ENCODE measurements around the gene SLC24A4. TPM values are rescaled to one million over a fixed set of nuclear protein-coding genes. Genes with fewer than 3 reads are reported as not detected.

SLC24A4 gene
- polyA plus RNA-seq, 1 donor (not counting 4 experiments of a cell fraction or from before 2014, with no cell fraction given) = 0.10 TPM

GRCh38 chr14:92460541-92460915 lies 137.6 kb downstream of the SLC24A4 start:
- Histone ChIP-seq H3K9ac (ENCODE audit: control insufficient read depth, extremely low read depth, insufficient read depth, low read length) (no peak overlapping the region), H3K4me1 (ENCODE audit: control insufficient read depth, extremely low read depth, insufficient read depth, low read length) (peaks cover 10% of the 10 kb centered on the region), H3K36me3 (ENCODE audit: control insufficient read depth in 2 of 2, extremely low read depth in 1 of 2, insufficient read depth in 2 of 2, low read length in 2 of 2) (no peaks in the 10 kb centered on the region), H3K4me3 (ENCODE audit: control insufficient read depth in 2 of 3, extremely low read depth in 1 of 3, insufficient read depth in 2 of 3, low read depth in 1 of 3, low read length in 3 of 3) (no peak overlapping the region), H4K20me1 (ENCODE audit: control insufficient read depth, extremely low read depth, insufficient read depth, low read length) (no peaks in the 10 kb centered on the region), H3K27ac (ENCODE audit: control insufficient read depth, insufficient read depth, low read length) (no peak overlapping the region), H3K79me2 (ENCODE audit: control insufficient read depth, insufficient read depth, low read length) (no peaks in the 10 kb centered on the region), H3K9me3 (ENCODE audit: control insufficient read depth, low read depth, low read length) (no peaks in the 10 kb centered on the region), H3K9me1 (ENCODE audit: control insufficient read depth, extremely low read depth, insufficient read depth, low read length) (no peaks in the 10 kb centered on the region), H3K4me2 (ENCODE audit: control insufficient read depth, extremely low read depth, insufficient read depth, low read depth, low read length) (no peak overlapping the region), H2AFZ (ENCODE audit: control insufficient read depth, low read length) (no peak overlapping the region), H3K27me3 (ENCODE audit: control insufficient read depth, extremely low read depth, insufficient read depth, low read length) (no peaks in the 10 kb centered on the region)
- DNase-seq (ENCODE audit: low read depth, low spot score) (no peak), FAIRE-seq (no peak)
- no peak for TF ChIP-seq EZH2 (IDR thresholded peaks at IDR 0.05; ENCODE audit: low read length)
- TF ChIP-seq, protein P1, sequence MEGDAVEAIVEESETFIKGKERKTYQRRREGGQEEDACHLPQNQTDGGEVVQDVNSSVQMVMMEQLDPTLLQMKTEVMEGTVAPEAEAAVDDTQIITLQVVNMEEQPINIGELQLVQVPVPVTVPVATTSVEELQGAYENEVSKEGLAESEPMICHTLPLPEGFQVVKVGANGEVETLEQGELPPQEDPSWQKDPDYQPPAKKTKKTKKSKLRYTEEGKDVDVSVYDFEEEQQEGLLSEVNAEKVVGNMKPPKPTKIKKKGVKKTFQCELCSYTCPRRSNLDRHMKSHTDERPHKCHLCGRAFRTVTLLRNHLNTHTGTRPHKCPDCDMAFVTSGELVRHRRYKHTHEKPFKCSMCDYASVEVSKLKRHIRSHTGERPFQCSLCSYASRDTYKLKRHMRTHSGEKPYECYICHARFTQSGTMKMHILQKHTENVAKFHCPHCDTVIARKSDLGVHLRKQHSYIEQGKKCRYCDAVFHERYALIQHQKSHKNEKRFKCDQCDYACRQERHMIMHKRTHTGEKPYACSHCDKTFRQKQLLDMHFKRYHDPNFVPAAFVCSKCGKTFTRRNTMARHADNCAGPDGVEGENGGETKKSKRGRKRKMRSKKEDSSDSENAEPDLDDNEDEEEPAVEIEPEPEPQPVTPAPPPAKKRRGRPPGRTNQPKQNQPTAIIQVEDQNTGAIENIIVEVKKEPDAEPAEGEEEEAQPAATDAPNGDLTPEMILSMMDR (optimal IDR thresholded peaks at IDR 0.05 in 1 of 3, IDR thresholded peaks at IDR 0.05 in 1 of 3, conservative IDR thresholded peaks at IDR 0.05 in 1 of 3; ENCODE audit: extremely low read depth in 1 of 3, insufficient read depth in 2 of 3, low read length in 3 of 3) = no peak
- dilution Hi-C loops (cut with MboI; ENCODE audit: extremely low pct_ligation_motif_present, low sequenced_read_pairs) = no loop called here

DNA sequence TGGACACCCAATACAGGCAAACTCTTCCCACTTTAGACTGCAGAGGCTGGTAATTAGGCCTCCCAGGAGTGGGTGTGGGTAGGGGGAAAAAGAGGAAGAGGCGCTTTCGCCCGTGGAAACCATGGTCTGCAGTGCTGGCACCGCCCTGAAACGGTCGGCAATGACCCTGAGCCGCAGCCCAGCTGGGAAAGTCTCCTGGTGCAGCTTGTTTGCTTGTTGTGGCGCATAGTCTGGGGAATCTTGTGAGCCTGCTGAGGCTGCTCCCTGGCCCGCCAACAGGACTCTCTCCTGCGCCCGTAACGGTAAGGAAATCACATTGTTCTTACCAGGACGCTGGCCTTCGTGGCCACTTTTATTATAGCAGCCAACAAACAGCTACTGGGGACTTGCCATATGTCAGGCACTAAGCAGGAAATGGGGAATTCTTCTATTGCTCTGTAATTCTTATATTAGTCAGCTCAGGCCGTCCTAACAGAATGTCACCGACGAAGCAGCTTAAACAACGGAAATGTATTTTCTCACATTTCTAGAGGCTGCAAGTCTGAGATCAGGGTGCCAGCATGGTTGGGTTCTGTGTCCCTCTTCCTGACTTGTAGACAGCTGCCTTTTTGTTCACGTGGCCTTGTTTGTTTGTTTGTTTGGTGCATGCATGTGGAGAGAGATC lies 138.1 kb downstream of the SLC24A4 start:
- DNase-seq (ENCODE audit: low read depth, low spot score) (no peak), FAIRE-seq (no peak)
- dilution Hi-C loops (cut with MboI; ENCODE audit: extremely low pct_ligation_motif_present, low sequenced_read_pairs) = no loop called here
- Histone ChIP-seq H3K36me3 (ENCODE audit: control insufficient read depth in 2 of 2, extremely low read depth in 1 of 2, insufficient read depth in 2 of 2, low read length in 2 of 2) (no peaks in the 10 kb centered on the region), H3K9me1 (ENCODE audit: control insufficient read depth, extremely low read depth, insufficient read depth, low read length) (no peaks in the 10 kb centered on the region), H3K4me1 (ENCODE audit: control insufficient read depth, extremely low read depth, insufficient read depth, low read length) (peaks cover 10% of the 10 kb centered on the region), H3K27me3 (ENCODE audit: control insufficient read depth, extremely low read depth, insufficient read depth, low read length) (no peaks in the 10 kb centered on the region), H2AFZ (ENCODE audit: control insufficient read depth, low read length) (no peak overlapping the region), H3K9ac (ENCODE audit: control insufficient read depth, extremely low read depth, insufficient read depth, low read length) (no peak overlapping the region), H4K20me1 (ENCODE audit: control insufficient read depth, extremely low read depth, insufficient read depth, low read length) (no peaks in the 10 kb centered on the region), H3K4me2 (ENCODE audit: control insufficient read depth, extremely low read depth, insufficient read depth, low read depth, low read length) (no peak overlapping the region), H3K9me3 (ENCODE audit: control insufficient read depth, low read depth, low read length) (no peaks in the 10 kb centered on the region), H3K4me3 (ENCODE audit: control insufficient read depth in 2 of 3, extremely low read depth in 1 of 3, insufficient read depth in 2 of 3, low read depth in 1 of 3, low read length in 3 of 3) (no peak overlapping the region), H3K79me2 (ENCODE audit: control insufficient read depth, insufficient read depth, low read length) (no peaks in the 10 kb centered on the region), H3K27ac (ENCODE audit: control insufficient read depth, insufficient read depth, low read length) (no peak overlapping the region)
- TF ChIP-seq, protein P1 (optimal IDR thresholded peaks at IDR 0.05 in 1 of 3, IDR thresholded peaks at IDR 0.05 in 1 of 3, conservative IDR thresholded peaks at IDR 0.05 in 1 of 3; ENCODE audit: extremely low read depth in 1 of 3, insufficient read depth in 2 of 3, low read length in 3 of 3) = no peak
